Stimulated activated CD4-positive, alpha-beta T cell treated with anti-CD3 and anti-CD28 coated beads, TNF-alpha, amount 100 ng/mL, for 24 hours (primary cell): Measurements from ENCODE around the gene PHACTR1.

ENCODE experiments used
- DNase-seq, 3 experiments: peaks; one replicate each; pipeline ENCODE4 v3.0.0-alpha.2; 2020; ENCODE audit warnings: low read depth in 3 of 3

Gene PHACTR1

GRCh38 chr6:13025893-13026499, 309.4 kb downstream of the PHACTR1 start:
- DNase-seq: no peak

- no peak for DNase-seq
Observed at GRCh38 chr6:13026557-13026956, 310.0 kb downstream of the PHACTR1 start.

- no peak for DNase-seq
Observed at GRCh38 chr6:13027207-13027606, 310.6 kb downstream of the PHACTR1 start.

- DNase-seq: no peak
Observed at GRCh38 chr6:13030396-13030795, 313.8 kb downstream of the PHACTR1 start.

- no peak for DNase-seq
Observed at GRCh38 chr6:13032566-13032965, 316.0 kb downstream of the PHACTR1 start.

GRCh38 chr6:13033145-13033544, 316.6 kb downstream of the PHACTR1 start:
- no peak for DNase-seq

GRCh38 chr6:13034316-13034715, 317.7 kb downstream of the PHACTR1 start:
- no peak for DNase-seq

GRCh38 chr6:13035606-13036005, 319.0 kb downstream of the PHACTR1 start:
- no peak for DNase-seq

GRCh38 chr6:13038315-13038714, 321.7 kb downstream of the PHACTR1 start:
- no peak for DNase-seq

- DNase-seq: no peak
Observed at GRCh38 chr6:13038741-13039190, 322.2 kb downstream of the PHACTR1 start.

GRCh38 chr6:13044390-13044789, 327.8 kb downstream of the PHACTR1 start:
- no peak for DNase-seq

- DNase-seq: no peak
Observed at GRCh38 chr6:13044896-13045295, 328.3 kb downstream of the PHACTR1 start.

- DNase-seq: no peak
Observed at GRCh38 chr6:13045676-13046075, 329.1 kb downstream of the PHACTR1 start.

- DNase-seq: no peak
Observed at GRCh38 chr6:13046084-13046483, 329.5 kb downstream of the PHACTR1 start.

GRCh38 chr6:13048113-13048512, 331.5 kb downstream of the PHACTR1 start:
- DNase-seq: no peak

GRCh38 chr6:13049666-13050254, 333.2 kb downstream of the PHACTR1 start:
- DNase-seq: no peak

GRCh38 chr6:13053006-13053461, 336.5 kb downstream of the PHACTR1 start:
- no peak for DNase-seq

- no peak for DNase-seq
Observed at GRCh38 chr6:13058051-13058450, 341.5 kb downstream of the PHACTR1 start.

GRCh38 chr6:13059026-13059425, 342.5 kb downstream of the PHACTR1 start:
- DNase-seq: no peak

GRCh38 chr6:13063300-13063918, 346.8 kb downstream of the PHACTR1 start:
- DNase-seq: no peak

GRCh38 chr6:13065581-13065980, 349.0 kb downstream of the PHACTR1 start:
- no peak for DNase-seq

GRCh38 chr6:13066050-13066449, 349.5 kb downstream of the PHACTR1 start:
- no peak for DNase-seq

GRCh38 chr6:13066820-13067219, 350.3 kb downstream of the PHACTR1 start:
- DNase-seq: no peak
